Loucy (cell line): Measurements from ENCODE around the gene RANBP9.
A peak's percentile ranks its signal among the peaks of the same experiment; 100 is the strongest.

Experiments
- H2AFZ ChIP-seq: fragments of 200-600 bp; sonication (generic); 2 replicates; pipeline ENCODE4 v1.6.0; 2016; ENCODE audit warnings: antibody characterized with exemption, mild to moderate bottlenecking, low read length, moderate library complexity
- H3F3A ChIP-seq: fragments of 200-600 bp; 2 replicates; pipeline ENCODE4 v1.6.0; 2016; ENCODE audit warnings: antibody characterized with exemption, low read depth, mild to moderate bottlenecking
- H3K27me3 ChIP-seq: fragments of 200-600 bp; sonication (generic); 2 replicates; pipeline ENCODE4 v1.6.1; 2014; ENCODE audit warnings: low read length, mild to moderate bottlenecking; ENCODE audit not compliant: insufficient read depth, poor library complexity, severe bottlenecking
- H3K36me3 ChIP-seq: fragments of 200-600 bp; sonication (generic); 2 replicates; pipeline ENCODE4 v1.6.1; 2016; ENCODE audit warnings: low read length; ENCODE audit not compliant: insufficient read depth
- H3K4me1 ChIP-seq: fragments of 200-600 bp; sonication (generic); 2 replicates; pipeline ENCODE4 v1.5.1; 2014; ENCODE audit warnings: low read length, mild to moderate bottlenecking; ENCODE audit not compliant: insufficient read depth, poor library complexity, severe bottlenecking
- H3K4me2 ChIP-seq: fragments of 200-600 bp; sonication (generic); 2 replicates; pipeline ENCODE4 v1.6.0; 2014; ENCODE audit warnings: antibody characterized with exemption, low read length, low read depth, mild to moderate bottlenecking; ENCODE audit not compliant: poor library complexity, severe bottlenecking
- H3K4me3 ChIP-seq: fragments of 200-600 bp; sonication (generic); 2 replicates; pipeline ENCODE4 v1.5.1; 2014; ENCODE audit warnings: low read length, mild to moderate bottlenecking, mixed read lengths; ENCODE audit not compliant: poor library complexity, severe bottlenecking
- H3K79me2 ChIP-seq: fragments of 200-600 bp; sonication (generic); 2 replicates; pipeline ENCODE4 v1.6.1; 2014; ENCODE audit warnings: low read length; ENCODE audit not compliant: insufficient read depth
- H3K9ac ChIP-seq: fragments of 200-600 bp; sonication (generic); 2 replicates; pipeline ENCODE4 v1.6.0; 2014; ENCODE audit warnings: mild to moderate bottlenecking, low read depth, low read length, moderate library complexity; ENCODE audit not compliant: poor library complexity, severe bottlenecking
- H3K9me2 ChIP-seq: fragments of 200-600 bp; sonication (generic); replicated peaks from 2 replicates; pipeline ENCODE4 v1.6.1; 2016; ENCODE audit warnings: low read depth, low read length, mixed read lengths
- H3K9me3 ChIP-seq: fragments of 200-600 bp; sonication (generic); 2 replicates; pipeline ENCODE4 v1.6.1; 2014; ENCODE audit warnings: mild to moderate bottlenecking, antibody characterized with exemption, low read length, low read depth; ENCODE audit not compliant: insufficient read depth
- H4K20me1 ChIP-seq: fragments of 200-600 bp; sonication (generic); 2 replicates; pipeline ENCODE4 v1.6.0; 2014; ENCODE audit warnings: antibody characterized with exemption, low read length, mild to moderate bottlenecking; ENCODE audit not compliant: insufficient read depth, poor library complexity, severe bottlenecking
- CTCF ChIP-seq: fragments of 200-600 bp; sonication (generic); conservative IDR thresholded peaks from 2 replicates; pipeline ENCODE4 v1.5.1; 2014; ENCODE audit warnings: mild to moderate bottlenecking, antibody characterized with exemption, low read length
- EZH2phosphoT487 ChIP-seq: fragments of 200-600 bp; IDR thresholded peaks from 2 replicates; pipeline ENCODE4 v1.6.1; 2018; ENCODE audit warnings: antibody characterized with exemption, mild to moderate bottlenecking, moderate library complexity, borderline replicate concordance

Gene RANBP9

GRCh38 chr6:13579911-13580310 lies 131.7 kb downstream of the RANBP9 start:
- Histone ChIP-seq H3K9ac (no peak overlapping the region), H3K27me3 (no peaks in the 10 kb centered on the region), H2AFZ (no peak overlapping the region), H3K36me3 (no peaks in the 10 kb centered on the region), H3K4me3 (no peak overlapping the region), H3K4me1 (peaks cover 8% of the 10 kb centered on the region), H3K4me2 (no peak overlapping the region), H3F3A (no peaks in the 10 kb centered on the region), H3K9me3 (no peaks in the 10 kb centered on the region), H3K9me2 (no peaks in the 10 kb centered on the region), H3K79me2 (peaks cover 13% of the 10 kb centered on the region), H4K20me1 (no peaks in the 10 kb centered on the region)
- no peak for TF ChIP-seq CTCF
- no peak for TF ChIP-seq EZH2phosphoT487

- H3K9me3 ChIP-seq, result no peaks in the 10 kb centered on the region
- TF ChIP-seq CTCF, result no peak
- TF ChIP-seq EZH2phosphoT487, result no peak
- H3K36me3 ChIP-seq, result no peaks in the 10 kb centered on the region
- no peak overlapping the region for H3K4me3 ChIP-seq
- H3K79me2 ChIP-seq, result peaks cover 17% of the 10 kb centered on the region
- H3K9me2 ChIP-seq, result no peaks in the 10 kb centered on the region
- no peak overlapping the region for H2AFZ ChIP-seq
- H3K4me2 ChIP-seq, result no peak overlapping the region
- H3K27me3 ChIP-seq, result no peaks in the 10 kb centered on the region
- H3K4me1 ChIP-seq, result peaks cover 15% of the 10 kb centered on the region
- no peaks in the 10 kb centered on the region for H4K20me1 ChIP-seq
- no peaks in the 10 kb centered on the region for H3F3A ChIP-seq
- no peak overlapping the region for H3K9ac ChIP-seq
These were observed 133.7 kb downstream of the RANBP9 start for GRCh38 chr6:13577926-13578325.

DNA sequence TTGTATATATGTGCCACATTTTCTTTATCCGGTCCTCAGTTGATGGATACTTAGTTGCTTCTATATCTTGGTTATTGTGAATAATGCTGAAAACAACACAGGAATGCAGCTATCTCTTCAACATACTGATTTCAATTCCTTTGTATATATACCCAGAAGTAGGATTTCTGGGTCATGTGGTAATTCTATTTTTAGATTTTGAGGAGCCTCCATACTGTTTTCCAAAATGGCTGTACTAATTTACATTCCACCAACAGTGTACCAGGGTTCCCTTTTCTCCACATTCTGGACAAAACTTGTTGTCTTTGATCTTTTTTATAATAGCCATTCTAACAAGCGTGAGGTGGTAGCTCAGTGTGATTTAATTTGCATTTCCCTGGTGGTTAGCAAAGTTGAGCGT lies 135.6 kb downstream of the RANBP9 start:
- Histone ChIP-seq H3K4me2 (peak overlapping the region; percentile 62), H2AFZ (no peak overlapping the region), H3K4me3 (peak overlapping the region; percentile 78)

GRCh38 chr6:13575377-13575775 lies 136.3 kb downstream of the RANBP9 start:
- H3F3A ChIP-seq, result no peaks in the 10 kb centered on the region
- H3K36me3 ChIP-seq, result no peaks in the 10 kb centered on the region
- no peaks in the 10 kb centered on the region for H3K9me2 ChIP-seq
- H3K4me3 ChIP-seq, result peak overlapping the region; percentile 78
- H3K9me3 ChIP-seq, result no peaks in the 10 kb centered on the region
- peak overlapping the region; percentile 68 for H3K4me2 ChIP-seq
- peaks cover 17% of the 10 kb centered on the region for H3K79me2 ChIP-seq
- no peak overlapping the region; the same call in 1 of the 2 replicates for H2AFZ ChIP-seq
- TF ChIP-seq CTCF (peak; percentile 74), EZH2phosphoT487 (no peak)
- peak overlapping the region; percentile 89 for H3K9ac ChIP-seq
- H3K4me1 ChIP-seq, result peaks cover 15% of the 10 kb centered on the region
- H3K27me3 ChIP-seq, result no peaks in the 10 kb centered on the region
- no peaks in the 10 kb centered on the region for H4K20me1 ChIP-seq

More for the DNA sequence above, 135.6 kb downstream of the RANBP9 start:
- peaks cover 15% of the 10 kb centered on the region for H3K4me1 ChIP-seq
- H3K9me3 ChIP-seq, result no peaks in the 10 kb centered on the region
- no peaks in the 10 kb centered on the region for H3F3A ChIP-seq
- TF ChIP-seq EZH2phosphoT487, result no peak
- peaks cover 17% of the 10 kb centered on the region for H3K79me2 ChIP-seq
- H4K20me1 ChIP-seq, result no peaks in the 10 kb centered on the region
- no peak overlapping the region for H3K9ac ChIP-seq
- H3K9me2 ChIP-seq, result no peaks in the 10 kb centered on the region
- no peaks in the 10 kb centered on the region for H3K36me3 ChIP-seq
- H3K27me3 ChIP-seq, result no peaks in the 10 kb centered on the region
